ENCODE results near the gene BUB1B.

- TF ChIP-seq, protein P1, sequence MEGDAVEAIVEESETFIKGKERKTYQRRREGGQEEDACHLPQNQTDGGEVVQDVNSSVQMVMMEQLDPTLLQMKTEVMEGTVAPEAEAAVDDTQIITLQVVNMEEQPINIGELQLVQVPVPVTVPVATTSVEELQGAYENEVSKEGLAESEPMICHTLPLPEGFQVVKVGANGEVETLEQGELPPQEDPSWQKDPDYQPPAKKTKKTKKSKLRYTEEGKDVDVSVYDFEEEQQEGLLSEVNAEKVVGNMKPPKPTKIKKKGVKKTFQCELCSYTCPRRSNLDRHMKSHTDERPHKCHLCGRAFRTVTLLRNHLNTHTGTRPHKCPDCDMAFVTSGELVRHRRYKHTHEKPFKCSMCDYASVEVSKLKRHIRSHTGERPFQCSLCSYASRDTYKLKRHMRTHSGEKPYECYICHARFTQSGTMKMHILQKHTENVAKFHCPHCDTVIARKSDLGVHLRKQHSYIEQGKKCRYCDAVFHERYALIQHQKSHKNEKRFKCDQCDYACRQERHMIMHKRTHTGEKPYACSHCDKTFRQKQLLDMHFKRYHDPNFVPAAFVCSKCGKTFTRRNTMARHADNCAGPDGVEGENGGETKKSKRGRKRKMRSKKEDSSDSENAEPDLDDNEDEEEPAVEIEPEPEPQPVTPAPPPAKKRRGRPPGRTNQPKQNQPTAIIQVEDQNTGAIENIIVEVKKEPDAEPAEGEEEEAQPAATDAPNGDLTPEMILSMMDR (conservative IDR thresholded peaks at IDR 0.05; ENCODE audit: low read depth, low read length), result no peak; the same call in 1 of the 2 replicates
- TF ChIP-seq EZH2 (IDR thresholded peaks at IDR 0.05; ENCODE audit: low read length, unreplicated experiment), result no peak
These were observed 93.6 kb downstream of the BUB1B start for GRCh38 chr15:40254452-40254851.

Data from PC-3 (cell line).